HG03558 (cell line): ENCODE data around the gene ADAMTS17.
"Not testable (repeated sequence)": the region's sequence is repeated elsewhere in the genome, so short reads cannot be mapped to it uniquely, and the experiment has no call there.

Experiments used
- ATAC-seq: cut with Tn5 transposase; IDR thresholded peaks from one replicate; pipeline ENCODE4 v1.9.1; 2021; ENCODE audit warnings: moderate number of reproducible peaks; ENCODE audit not compliant: unreplicated experiment; ENCODE audit errors: extremely low read depth

ADAMTS17 gene

GRCh38 chr15:99944131-99944530 is 397.6 kb downstream of the ADAMTS17 start:
- no peak for ATAC-seq

- no peak for ATAC-seq
Measured at GRCh38 chr15:99943466-99943865, 398.3 kb downstream of the ADAMTS17 start.

GRCh38 chr15:99932676-99933402 is 408.9 kb downstream of the ADAMTS17 start:
- no peak for ATAC-seq

- no peak for ATAC-seq
Measured at GRCh38 chr15:99931703-99932603, 409.8 kb downstream of the ADAMTS17 start.

GRCh38 chr15:99930696-99931095 is 411.1 kb downstream of the ADAMTS17 start:
- ATAC-seq = no peak

GRCh38 chr15:99929266-99929665 is 412.5 kb downstream of the ADAMTS17 start:
- ATAC-seq = no peak

GRCh38 chr15:99928429-99928981 is 413.3 kb downstream of the ADAMTS17 start:
- ATAC-seq = peak; percentile 77

- ATAC-seq = not testable (repeated sequence)
Measured at GRCh38 chr15:99926532-99926931, 415.2 kb downstream of the ADAMTS17 start.

- no peak for ATAC-seq
Measured at GRCh38 chr15:99925661-99926461, 415.9 kb downstream of the ADAMTS17 start.

- ATAC-seq = no peak
Measured at GRCh38 chr15:99923711-99924110, 418.1 kb downstream of the ADAMTS17 start.
